ENCODE results near the gene NELL1.

Gene NELL1

DNA sequence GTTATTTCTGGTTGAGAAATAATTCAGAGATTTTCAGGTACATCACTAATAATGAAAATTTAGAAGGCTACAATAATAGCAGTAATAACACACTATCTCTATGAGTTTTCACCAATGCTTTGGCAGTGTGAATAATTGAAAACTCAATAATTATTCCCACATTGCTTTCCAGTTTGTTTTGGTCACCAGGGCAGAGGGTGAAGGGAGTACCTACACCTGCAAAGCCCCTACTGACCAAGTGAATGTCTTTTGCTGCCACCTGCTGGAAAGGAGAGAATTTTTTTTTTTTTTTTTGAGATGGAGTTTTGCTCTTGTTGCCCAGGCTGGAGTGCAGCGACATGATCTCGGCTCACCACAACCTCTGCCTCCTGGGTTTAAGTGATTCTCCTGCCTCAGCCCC lies 3.2 kb downstream of the NELL1 start:
- no peak for TF ChIP-seq EZH2phosphoT487 (IDR thresholded peaks at IDR 0.05; ENCODE audit: borderline replicate concordance)
- TF ChIP-seq, protein P1, sequence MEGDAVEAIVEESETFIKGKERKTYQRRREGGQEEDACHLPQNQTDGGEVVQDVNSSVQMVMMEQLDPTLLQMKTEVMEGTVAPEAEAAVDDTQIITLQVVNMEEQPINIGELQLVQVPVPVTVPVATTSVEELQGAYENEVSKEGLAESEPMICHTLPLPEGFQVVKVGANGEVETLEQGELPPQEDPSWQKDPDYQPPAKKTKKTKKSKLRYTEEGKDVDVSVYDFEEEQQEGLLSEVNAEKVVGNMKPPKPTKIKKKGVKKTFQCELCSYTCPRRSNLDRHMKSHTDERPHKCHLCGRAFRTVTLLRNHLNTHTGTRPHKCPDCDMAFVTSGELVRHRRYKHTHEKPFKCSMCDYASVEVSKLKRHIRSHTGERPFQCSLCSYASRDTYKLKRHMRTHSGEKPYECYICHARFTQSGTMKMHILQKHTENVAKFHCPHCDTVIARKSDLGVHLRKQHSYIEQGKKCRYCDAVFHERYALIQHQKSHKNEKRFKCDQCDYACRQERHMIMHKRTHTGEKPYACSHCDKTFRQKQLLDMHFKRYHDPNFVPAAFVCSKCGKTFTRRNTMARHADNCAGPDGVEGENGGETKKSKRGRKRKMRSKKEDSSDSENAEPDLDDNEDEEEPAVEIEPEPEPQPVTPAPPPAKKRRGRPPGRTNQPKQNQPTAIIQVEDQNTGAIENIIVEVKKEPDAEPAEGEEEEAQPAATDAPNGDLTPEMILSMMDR (conservative IDR thresholded peaks at IDR 0.05; ENCODE audit: low read length) = peak; percentile 52
- H3K9me2 ChIP-seq (replicated peaks; ENCODE audit: low read depth, low read length) = no peaks in the 10 kb centered on the region
- no peaks in the 10 kb centered on the region for H4K20me1 ChIP-seq (ENCODE audit: insufficient read depth, low read length, poor library complexity, severe bottlenecking)
- H3K79me2 ChIP-seq (ENCODE audit: insufficient read depth, low read length) = no peaks in the 10 kb centered on the region
- no peaks in the 10 kb centered on the region for H3K36me3 ChIP-seq (ENCODE audit: insufficient read depth, low read length)
- no peak overlapping the region for H3K9ac ChIP-seq (ENCODE audit: low read depth, low read length, poor library complexity, severe bottlenecking)
- no peak overlapping the region for H3K4me2 ChIP-seq (ENCODE audit: low read depth, low read length, poor library complexity, severe bottlenecking)
- no peaks in the 10 kb centered on the region for H3K9me3 ChIP-seq (ENCODE audit: insufficient read depth, low read depth, low read length)
- no peak overlapping the region for H3K4me3 ChIP-seq (ENCODE audit: low read length, poor library complexity, severe bottlenecking)
- no peak overlapping the region for H2AFZ ChIP-seq (ENCODE audit: low read length)
- no peaks in the 10 kb centered on the region for H3K4me1 ChIP-seq (ENCODE audit: insufficient read depth, low read length, poor library complexity, severe bottlenecking)
- no peaks in the 10 kb centered on the region for H3F3A ChIP-seq (ENCODE audit: low read depth)
- no peaks in the 10 kb centered on the region for H3K27me3 ChIP-seq (ENCODE audit: insufficient read depth, low read length, poor library complexity, severe bottlenecking)

DNA sequence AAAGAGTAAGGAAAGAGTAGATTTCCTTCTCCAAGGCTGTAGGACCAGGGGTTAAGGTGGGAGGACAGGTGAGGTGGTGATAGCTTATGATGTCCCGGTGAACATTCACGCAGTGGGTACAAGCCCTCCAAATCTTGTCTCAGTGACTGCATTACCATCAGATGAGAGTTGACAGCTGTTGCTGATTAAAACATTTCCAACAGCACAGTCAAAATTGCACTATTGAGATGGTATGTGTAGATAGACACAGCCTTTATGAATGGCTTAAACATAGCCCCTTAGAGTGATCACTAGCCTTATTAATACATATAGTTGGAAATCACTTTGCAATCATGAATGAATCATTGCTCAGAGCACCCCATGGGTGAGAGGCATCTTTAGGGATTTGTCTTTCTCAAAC lies 7.3 kb downstream of the NELL1 start:
- Histone ChIP-seq H3K9ac (ENCODE audit: low read depth, low read length, poor library complexity, severe bottlenecking) (no peak overlapping the region), H3K36me3 (ENCODE audit: insufficient read depth, low read length) (no peaks in the 10 kb centered on the region), H3K4me1 (ENCODE audit: insufficient read depth, low read length, poor library complexity, severe bottlenecking) (no peaks in the 10 kb centered on the region), H3K9me3 (ENCODE audit: insufficient read depth, low read depth, low read length) (no peaks in the 10 kb centered on the region), H3K4me3 (ENCODE audit: low read length, poor library complexity, severe bottlenecking) (no peak overlapping the region), H3K9me2 (replicated peaks; ENCODE audit: low read depth, low read length) (no peaks in the 10 kb centered on the region), H3K79me2 (ENCODE audit: insufficient read depth, low read length) (no peaks in the 10 kb centered on the region), H4K20me1 (ENCODE audit: insufficient read depth, low read length, poor library complexity, severe bottlenecking) (no peaks in the 10 kb centered on the region), H3F3A (ENCODE audit: low read depth) (no peaks in the 10 kb centered on the region), H3K4me2 (ENCODE audit: low read depth, low read length, poor library complexity, severe bottlenecking) (no peak overlapping the region), H3K27me3 (ENCODE audit: insufficient read depth, low read length, poor library complexity, severe bottlenecking) (no peaks in the 10 kb centered on the region), H2AFZ (ENCODE audit: low read length) (no peak overlapping the region)
- no peak for TF ChIP-seq EZH2phosphoT487 (IDR thresholded peaks at IDR 0.05; ENCODE audit: borderline replicate concordance)
- TF ChIP-seq, protein P1 (conservative IDR thresholded peaks at IDR 0.05; ENCODE audit: low read length) = no peak

DNA sequence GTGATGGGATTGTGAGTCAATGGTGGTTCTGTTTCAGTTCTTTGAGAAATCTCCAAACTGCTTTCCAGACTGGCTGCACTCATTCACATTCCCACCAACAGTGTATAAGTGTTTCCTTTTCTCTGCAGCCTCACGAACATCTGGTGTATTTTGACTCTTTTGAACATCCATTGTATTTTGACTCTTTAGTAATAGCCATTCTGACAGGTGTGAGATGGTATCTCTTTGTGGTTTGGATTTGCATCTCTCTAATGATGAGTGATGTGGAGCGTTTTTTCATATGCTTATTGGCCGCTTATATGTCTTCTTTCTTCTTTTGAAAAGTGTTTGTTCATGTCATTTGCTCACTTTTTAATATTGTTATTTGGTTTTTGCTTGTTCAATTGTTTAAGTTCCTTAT lies 19.4 kb downstream of the NELL1 start:
- Histone ChIP-seq H3K4me2 (ENCODE audit: low read depth, low read length, poor library complexity, severe bottlenecking) (no peak overlapping the region), H3K9me2 (replicated peaks; ENCODE audit: low read depth, low read length) (no peaks in the 10 kb centered on the region), H3K36me3 (ENCODE audit: insufficient read depth, low read length) (no peaks in the 10 kb centered on the region), H3K27me3 (ENCODE audit: insufficient read depth, low read length, poor library complexity, severe bottlenecking) (no peaks in the 10 kb centered on the region), H3K4me1 (ENCODE audit: insufficient read depth, low read length, poor library complexity, severe bottlenecking) (no peaks in the 10 kb centered on the region), H3K9ac (ENCODE audit: low read depth, low read length, poor library complexity, severe bottlenecking) (no peak overlapping the region), H3K79me2 (ENCODE audit: insufficient read depth, low read length) (no peaks in the 10 kb centered on the region), H3F3A (ENCODE audit: low read depth) (no peaks in the 10 kb centered on the region), H2AFZ (ENCODE audit: low read length) (no peak overlapping the region), H4K20me1 (ENCODE audit: insufficient read depth, low read length, poor library complexity, severe bottlenecking) (no peaks in the 10 kb centered on the region), H3K9me3 (ENCODE audit: insufficient read depth, low read depth, low read length) (no peaks in the 10 kb centered on the region), H3K4me3 (ENCODE audit: low read length, poor library complexity, severe bottlenecking) (no peak overlapping the region)
- TF ChIP-seq EZH2phosphoT487 (IDR thresholded peaks at IDR 0.05; ENCODE audit: borderline replicate concordance) = no peak
- TF ChIP-seq, protein P1 (conservative IDR thresholded peaks at IDR 0.05; ENCODE audit: low read length) = no peak
